ENCODE data around the gene SUGCT. TPM values are rescaled to one million over a fixed set of nuclear protein-coding genes. Genes with fewer than 3 reads are reported as not detected.

SUGCT gene
- total RNA-seq, 1 donor: 6.7 TPM

DNA sequence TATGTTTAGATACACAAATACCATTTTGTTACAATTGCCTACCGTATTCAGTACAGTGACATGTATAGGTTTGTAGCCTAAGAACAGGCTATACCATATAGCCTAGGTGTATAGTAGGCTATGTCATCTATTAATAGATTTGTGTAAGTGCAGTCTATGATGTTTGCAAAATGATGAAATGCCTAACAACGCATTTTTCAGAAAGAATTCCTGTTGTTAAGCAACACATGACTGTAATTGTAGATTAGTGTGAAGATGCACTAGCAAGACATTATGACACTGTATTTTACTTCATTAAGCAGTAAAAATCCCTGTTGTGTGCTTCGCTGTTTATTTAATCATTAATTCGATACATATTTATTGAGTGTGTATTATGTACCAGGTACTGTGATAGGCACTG lies 446.0 kb downstream of the SUGCT start:
- no peak overlapping the region for H3K4me3 ChIP-seq (ENCODE audit: low read depth, low read length)
- TF ChIP-seq, protein P1, sequence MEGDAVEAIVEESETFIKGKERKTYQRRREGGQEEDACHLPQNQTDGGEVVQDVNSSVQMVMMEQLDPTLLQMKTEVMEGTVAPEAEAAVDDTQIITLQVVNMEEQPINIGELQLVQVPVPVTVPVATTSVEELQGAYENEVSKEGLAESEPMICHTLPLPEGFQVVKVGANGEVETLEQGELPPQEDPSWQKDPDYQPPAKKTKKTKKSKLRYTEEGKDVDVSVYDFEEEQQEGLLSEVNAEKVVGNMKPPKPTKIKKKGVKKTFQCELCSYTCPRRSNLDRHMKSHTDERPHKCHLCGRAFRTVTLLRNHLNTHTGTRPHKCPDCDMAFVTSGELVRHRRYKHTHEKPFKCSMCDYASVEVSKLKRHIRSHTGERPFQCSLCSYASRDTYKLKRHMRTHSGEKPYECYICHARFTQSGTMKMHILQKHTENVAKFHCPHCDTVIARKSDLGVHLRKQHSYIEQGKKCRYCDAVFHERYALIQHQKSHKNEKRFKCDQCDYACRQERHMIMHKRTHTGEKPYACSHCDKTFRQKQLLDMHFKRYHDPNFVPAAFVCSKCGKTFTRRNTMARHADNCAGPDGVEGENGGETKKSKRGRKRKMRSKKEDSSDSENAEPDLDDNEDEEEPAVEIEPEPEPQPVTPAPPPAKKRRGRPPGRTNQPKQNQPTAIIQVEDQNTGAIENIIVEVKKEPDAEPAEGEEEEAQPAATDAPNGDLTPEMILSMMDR (IDR thresholded peaks at IDR 0.05; ENCODE audit: insufficient read depth, low read length): no peak
- DNase-seq (ENCODE audit: low read depth): no peak

DNA sequence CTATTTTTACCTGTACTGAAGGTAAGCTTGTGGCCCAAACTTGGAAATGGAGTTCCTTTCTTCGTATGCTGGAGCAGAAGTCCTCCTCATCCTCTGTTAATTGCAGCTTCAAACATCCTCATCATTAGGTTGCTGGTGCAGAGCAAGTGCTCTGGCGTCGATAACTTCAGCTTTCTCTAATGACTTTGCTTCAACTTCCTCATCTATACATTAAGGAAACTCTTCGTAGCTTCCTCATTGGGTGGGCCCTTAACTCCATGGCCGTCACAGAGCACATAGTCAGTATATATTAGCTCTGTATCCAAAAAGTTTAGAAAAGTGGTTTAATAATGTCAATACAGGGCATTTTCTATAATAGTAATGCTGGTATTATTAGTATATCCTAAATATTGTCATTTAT lies 447.7 kb downstream of the SUGCT start:
- TF ChIP-seq, protein P1 (IDR thresholded peaks at IDR 0.05; ENCODE audit: insufficient read depth, low read length): no peak
- H3K4me3 ChIP-seq (ENCODE audit: low read depth, low read length): no peak overlapping the region
- DNase-seq (ENCODE audit: low read depth): no peak

DNA sequence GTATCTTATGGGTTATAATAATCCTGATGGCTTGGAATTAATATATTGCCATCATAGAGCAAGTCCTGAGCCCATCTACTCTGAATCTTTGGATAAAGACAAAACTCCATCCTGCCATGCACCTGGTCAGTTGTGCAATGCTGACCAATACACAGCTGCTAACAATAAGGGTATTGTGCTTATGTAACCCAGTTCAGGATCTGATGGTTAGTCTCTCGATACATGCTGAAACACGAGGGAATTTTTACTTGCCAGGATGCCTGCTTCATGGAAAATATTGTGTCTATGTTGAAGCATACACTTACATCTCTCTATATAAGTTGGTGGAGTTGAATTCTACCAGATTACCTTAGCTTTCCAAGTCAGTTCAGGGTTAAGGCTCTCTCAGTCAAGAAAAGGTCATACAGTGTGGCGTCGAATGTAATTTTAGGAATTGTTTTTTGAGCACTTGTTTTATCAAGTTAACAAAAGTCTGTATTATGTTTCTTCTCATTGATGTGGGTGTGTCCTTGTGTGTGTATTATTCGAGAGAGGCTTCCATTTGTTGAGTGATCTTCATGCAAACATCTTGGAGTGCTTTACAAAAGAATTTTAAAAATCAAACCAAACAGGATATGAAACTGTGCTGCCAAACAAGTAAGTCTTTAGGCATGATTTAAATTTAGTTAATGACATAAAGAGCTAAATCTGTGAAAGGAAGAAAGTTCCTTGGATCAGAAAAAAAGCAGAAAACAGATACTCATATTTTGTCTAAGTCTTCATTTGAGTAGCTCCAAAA lies 449.1 kb downstream of the SUGCT start:
- TF ChIP-seq, protein P1 (IDR thresholded peaks at IDR 0.05; ENCODE audit: insufficient read depth, low read length): no peak
- peak; percentile 12 for DNase-seq (ENCODE audit: low read depth)
- no peak overlapping the region for H3K4me3 ChIP-seq (ENCODE audit: low read depth, low read length)

DNA sequence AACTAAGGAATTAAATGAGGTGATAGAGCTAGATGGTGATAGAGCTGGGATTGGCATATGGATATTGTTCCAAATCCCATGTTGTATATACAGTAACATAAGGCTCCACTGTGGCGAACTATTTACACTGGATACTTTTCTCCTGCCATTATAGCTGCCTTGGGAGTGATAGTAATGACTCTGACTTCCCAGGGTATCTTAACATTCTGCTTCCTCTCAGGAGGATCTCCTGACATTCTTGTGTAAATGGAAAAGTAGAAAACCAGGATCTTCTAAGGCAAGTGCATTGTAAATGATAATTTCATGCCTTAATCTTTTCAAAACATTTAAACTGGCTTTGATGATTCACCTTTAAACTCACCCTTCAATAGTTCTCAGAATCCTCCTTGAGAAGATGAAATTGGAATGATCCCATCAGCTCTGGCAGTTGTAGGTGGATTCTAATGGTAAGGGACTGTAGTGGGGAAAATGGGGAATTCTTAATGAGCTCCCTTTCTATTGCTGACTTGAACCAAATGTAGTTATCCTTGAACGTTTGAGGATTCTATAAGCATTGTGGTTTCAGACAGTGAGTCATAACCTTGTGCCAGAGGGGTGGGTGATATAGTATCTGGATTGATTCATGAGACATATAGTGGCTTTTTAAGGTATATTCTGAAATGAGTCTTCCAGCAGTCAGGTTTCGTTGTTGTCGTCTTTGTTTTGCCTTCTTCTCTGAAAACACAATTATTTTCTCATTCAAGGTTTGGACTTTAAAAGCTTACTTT lies 450.0 kb downstream of the SUGCT start:
- DNase-seq (ENCODE audit: low read depth): no peak
- H3K4me3 ChIP-seq (ENCODE audit: low read depth, low read length): no peak overlapping the region
- TF ChIP-seq, protein P1 (IDR thresholded peaks at IDR 0.05; ENCODE audit: insufficient read depth, low read length): no peak

DNA sequence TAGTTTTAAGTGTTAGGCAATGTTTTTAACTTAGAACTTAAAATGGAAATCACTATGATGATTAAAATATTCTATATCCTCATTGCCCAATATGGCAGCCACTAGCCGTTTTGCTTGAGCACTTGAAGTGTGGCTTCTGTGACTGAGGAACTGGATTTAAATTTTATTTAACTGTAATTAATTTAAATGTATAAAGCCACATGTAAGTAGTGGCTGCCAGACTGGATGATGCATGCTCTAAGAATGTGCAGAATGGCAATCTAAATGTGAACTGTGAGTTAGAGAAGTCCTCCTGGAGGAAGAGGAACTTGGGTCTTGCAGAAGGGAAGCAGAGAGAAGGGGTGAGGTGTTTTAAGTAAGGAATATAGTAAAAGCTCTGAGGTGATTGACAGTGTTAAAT lies 451.4 kb downstream of the SUGCT start:
- TF ChIP-seq, protein P1 (IDR thresholded peaks at IDR 0.05; ENCODE audit: insufficient read depth, low read length): no peak
- no peak overlapping the region for H3K4me3 ChIP-seq (ENCODE audit: low read depth, low read length)
- peak; percentile 70 for DNase-seq (ENCODE audit: low read depth)

DNA sequence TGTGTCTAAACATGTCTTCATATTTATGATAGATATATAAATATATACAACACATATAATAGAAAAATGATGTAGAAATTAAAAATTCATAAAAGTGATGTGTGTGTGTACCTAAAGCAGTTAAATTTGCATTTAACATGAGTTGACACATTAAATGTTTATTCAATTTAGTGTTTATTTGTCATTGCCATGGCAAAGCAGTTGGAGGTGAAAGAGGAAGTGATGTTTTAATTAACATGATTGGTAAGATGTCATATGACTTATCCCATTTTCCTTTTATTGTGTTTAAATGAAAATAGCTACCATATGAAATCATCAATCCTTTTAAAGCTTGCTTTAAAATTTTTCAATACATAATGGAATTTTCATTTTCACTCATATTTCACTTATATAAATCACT lies 452.6 kb downstream of the SUGCT start:
- TF ChIP-seq, protein P1 (IDR thresholded peaks at IDR 0.05; ENCODE audit: insufficient read depth, low read length): no peak
- DNase-seq (ENCODE audit: low read depth): no peak
- H3K4me3 ChIP-seq (ENCODE audit: low read depth, low read length): no peak overlapping the region
